ENCODE measurements around the gene CLDN22. TPM values are rescaled to one million over a fixed set of nuclear protein-coding genes. Genes with fewer than 3 reads are reported as not detected.

The CLDN22 gene
- total RNA-seq, 6 donors from 2014 or later, result 1.8 TPM; not detected in 5

DNA sequence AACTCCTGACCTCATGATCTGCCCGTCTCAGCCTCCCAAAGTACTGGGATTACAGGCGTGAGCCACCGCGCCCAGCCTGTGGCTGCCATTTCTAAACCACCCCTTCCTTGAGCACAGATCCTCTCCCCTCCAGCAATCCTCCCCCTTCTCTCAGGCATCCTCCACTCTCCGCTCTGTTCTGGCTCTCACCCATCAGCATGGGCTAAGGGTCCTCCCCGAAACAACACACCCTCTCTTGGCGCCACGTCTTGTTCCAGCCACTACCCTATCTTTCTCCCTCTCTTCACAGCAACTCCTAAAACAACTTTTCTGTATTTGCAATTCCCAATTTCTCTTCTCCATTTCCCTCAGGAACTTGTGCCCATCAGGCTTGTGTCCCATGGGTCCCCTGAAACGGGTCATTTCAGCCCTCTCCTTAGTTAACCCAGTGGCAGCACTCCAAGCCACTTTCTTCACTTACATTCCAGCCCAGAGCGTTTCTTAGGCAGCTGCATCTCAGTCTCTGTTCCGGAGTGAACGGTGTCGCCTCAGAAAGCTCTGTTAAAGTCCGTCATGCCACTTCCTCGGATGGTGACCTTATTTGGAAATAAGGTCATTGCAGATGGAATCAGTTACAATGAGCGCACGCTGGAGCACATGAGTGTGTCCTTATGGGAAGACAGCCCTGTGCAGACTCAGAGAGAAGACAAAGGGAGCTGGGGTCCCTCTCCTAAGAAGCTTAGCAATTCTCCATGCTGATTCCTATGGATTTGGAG is 30.4 kb upstream of the CLDN22 start:
- no peaks in the 10 kb centered on the region for H3K36me3 ChIP-seq
- DNase-seq, result peak in 1 of 2 donors; percentile 15
- H3K4me3 ChIP-seq, result no peak overlapping the region
- H3K4me1 ChIP-seq, result no peaks in the 10 kb centered on the region
- no peaks in the 10 kb centered on the region for H3K9me3 ChIP-seq
- H3K27ac ChIP-seq, result no peak overlapping the region
- WGBS, 2 donors, result 85 to 89% methylated on average over 17 of the region's 17 CpGs
- TF ChIP-seq EP300 (IDR thresholded peaks at IDR 0.05) (no peak), POLR2AphosphoS5 (IDR thresholded peaks at IDR 0.05) (no peak), POLR2A (IDR thresholded peaks at IDR 0.05) (no peak)
- TF ChIP-seq, protein P1, sequence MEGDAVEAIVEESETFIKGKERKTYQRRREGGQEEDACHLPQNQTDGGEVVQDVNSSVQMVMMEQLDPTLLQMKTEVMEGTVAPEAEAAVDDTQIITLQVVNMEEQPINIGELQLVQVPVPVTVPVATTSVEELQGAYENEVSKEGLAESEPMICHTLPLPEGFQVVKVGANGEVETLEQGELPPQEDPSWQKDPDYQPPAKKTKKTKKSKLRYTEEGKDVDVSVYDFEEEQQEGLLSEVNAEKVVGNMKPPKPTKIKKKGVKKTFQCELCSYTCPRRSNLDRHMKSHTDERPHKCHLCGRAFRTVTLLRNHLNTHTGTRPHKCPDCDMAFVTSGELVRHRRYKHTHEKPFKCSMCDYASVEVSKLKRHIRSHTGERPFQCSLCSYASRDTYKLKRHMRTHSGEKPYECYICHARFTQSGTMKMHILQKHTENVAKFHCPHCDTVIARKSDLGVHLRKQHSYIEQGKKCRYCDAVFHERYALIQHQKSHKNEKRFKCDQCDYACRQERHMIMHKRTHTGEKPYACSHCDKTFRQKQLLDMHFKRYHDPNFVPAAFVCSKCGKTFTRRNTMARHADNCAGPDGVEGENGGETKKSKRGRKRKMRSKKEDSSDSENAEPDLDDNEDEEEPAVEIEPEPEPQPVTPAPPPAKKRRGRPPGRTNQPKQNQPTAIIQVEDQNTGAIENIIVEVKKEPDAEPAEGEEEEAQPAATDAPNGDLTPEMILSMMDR (IDR thresholded peaks at IDR 0.05), result no peak
- H3K27me3 ChIP-seq, result no peaks in the 10 kb centered on the region
- ATAC-seq (ENCODE audit: low FRiP score in 2 of 2), result no peak

- 93 to 95% methylated on average over 9 of the region's 9 CpGs for WGBS, 2 donors
- DNase-seq, result no peak
- TF ChIP-seq EP300 (IDR thresholded peaks at IDR 0.05) (no peak), POLR2A (IDR thresholded peaks at IDR 0.05) (no peak), POLR2AphosphoS5 (IDR thresholded peaks at IDR 0.05) (no peak)
- TF ChIP-seq, protein P1 (IDR thresholded peaks at IDR 0.05), result no peak
- no peak for ATAC-seq (ENCODE audit: low FRiP score in 2 of 2)
- Histone ChIP-seq H3K27me3 (no peaks in the 10 kb centered on the region), H3K4me3 (no peak overlapping the region), H3K9me3 (no peaks in the 10 kb centered on the region), H3K27ac (no peak overlapping the region), H3K4me1 (no peaks in the 10 kb centered on the region), H3K36me3 (no peaks in the 10 kb centered on the region)
Measured at GRCh38 chr4:183349673-183350072, 29.6 kb upstream of the CLDN22 start.

DNA sequence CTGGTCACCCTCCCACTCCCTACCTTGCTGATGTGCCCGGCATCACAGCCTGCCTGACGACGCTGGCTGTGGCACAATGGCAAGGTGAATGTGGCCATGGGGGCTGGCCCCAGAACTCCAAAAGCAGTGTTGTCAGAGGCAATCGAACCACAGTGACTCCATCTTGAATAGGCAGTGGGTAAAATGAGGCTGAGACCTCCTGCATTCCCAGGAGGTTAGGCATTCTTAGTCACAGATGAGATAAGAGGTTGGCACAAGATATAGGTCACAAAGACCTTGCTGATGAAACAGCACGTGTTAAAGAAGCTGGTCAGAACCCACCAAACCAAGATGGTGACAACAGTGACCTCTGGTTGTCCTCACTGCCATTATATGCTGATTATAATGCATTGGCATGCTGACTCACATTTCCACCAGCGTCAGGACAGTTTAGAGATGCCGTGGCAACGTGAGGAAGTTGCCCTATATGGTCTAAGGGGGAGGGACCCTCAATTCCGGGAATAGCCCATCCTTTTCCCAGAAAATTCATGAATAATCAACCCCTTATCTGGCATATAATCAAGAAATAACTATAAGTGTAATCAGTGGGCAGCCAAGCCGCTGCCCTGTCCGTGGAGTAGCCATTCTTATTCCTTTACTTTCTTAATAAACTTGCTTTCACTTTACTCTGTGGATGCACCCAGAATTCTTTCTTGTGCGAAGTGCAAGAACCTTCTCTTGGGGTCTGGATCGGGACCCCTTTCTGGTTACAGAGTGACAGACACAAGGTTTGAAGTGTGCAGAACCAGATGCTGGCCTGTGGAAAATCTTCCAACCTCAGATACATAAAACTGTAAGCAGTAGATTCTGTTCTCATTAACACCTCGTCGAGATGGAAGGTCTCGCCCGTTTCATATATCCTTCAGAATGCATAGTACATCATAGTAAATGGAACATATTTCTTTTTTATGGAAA is 28.9 kb upstream of the CLDN22 start:
- H3K27me3 ChIP-seq, result no peaks in the 10 kb centered on the region
- H3K36me3 ChIP-seq, result no peaks in the 10 kb centered on the region
- DNase-seq (peak; percentile 31 to 32), ATAC-seq (ENCODE audit: low FRiP score in 2 of 2) (peak in 1 of 2 donors; percentile 80)
- WGBS, 2 donors, result 67 to 72% methylated on average over 16 to 17 of the region's 17 CpGs
- no peaks in the 10 kb centered on the region for H3K4me1 ChIP-seq
- no peaks in the 10 kb centered on the region for H3K9me3 ChIP-seq
- TF ChIP-seq POLR2AphosphoS5 (IDR thresholded peaks at IDR 0.05), result no peak
- TF ChIP-seq, protein P1 (IDR thresholded peaks at IDR 0.05), result no peak
- TF ChIP-seq POLR2A (IDR thresholded peaks at IDR 0.05), result no peak
- TF ChIP-seq EP300 (IDR thresholded peaks at IDR 0.05), result no peak
- peak overlapping the region in 1 of 4 donors; percentile 13 for H3K4me3 ChIP-seq
- no peak overlapping the region for H3K27ac ChIP-seq

DNA sequence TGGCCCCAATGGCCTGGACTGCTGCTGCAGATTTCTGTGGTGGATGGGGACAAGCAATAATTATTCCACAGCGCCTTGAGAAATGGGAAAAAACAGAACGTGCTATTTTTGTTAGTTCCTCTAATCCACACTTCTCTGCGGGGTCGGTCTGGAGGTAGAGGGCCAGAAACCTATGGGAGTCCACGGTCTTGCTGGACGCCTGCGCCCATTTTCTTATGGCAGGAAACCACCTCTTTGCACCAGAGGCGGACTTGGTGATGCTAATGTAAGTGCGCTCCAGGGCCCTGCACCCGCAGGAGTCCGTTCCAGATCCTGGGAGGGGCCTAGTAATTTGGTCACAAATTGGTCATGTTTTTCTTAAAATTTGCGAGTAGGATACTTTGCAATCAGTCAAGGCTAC is 28.1 kb upstream of the CLDN22 start:
- Histone ChIP-seq H3K4me3 (no peak overlapping the region), H3K36me3 (no peaks in the 10 kb centered on the region), H3K4me1 (peaks cover 0 to 2% (median under 1%) of the 10 kb centered on the region in 4 donors), H3K27ac (no peak overlapping the region), H3K9me3 (no peaks in the 10 kb centered on the region), H3K27me3 (no peaks in the 10 kb centered on the region)
- TF ChIP-seq, protein P1 (IDR thresholded peaks at IDR 0.05), result no peak
- TF ChIP-seq EP300 (IDR thresholded peaks at IDR 0.05) (no peak), POLR2A (IDR thresholded peaks at IDR 0.05) (no peak), POLR2AphosphoS5 (IDR thresholded peaks at IDR 0.05) (no peak)
- 76 to 94% methylated on average over 6 to 12 of the region's 12 CpGs for WGBS, 2 donors
- ATAC-seq (ENCODE audit: low FRiP score in 2 of 2), result no peak
- DNase-seq, result no peak

Measured in upper lobe of left lung (tissue), 6 donors.